Astrocyte (in vitro differentiated cells and primary cell): Measurements from ENCODE around the gene ARID3B.

Source experiments
- CTCF ChIP-seq: IDR thresholded peaks from 2 replicates; pipeline ENCODE4 v1.5.1; 2011; ENCODE audit warnings: low read depth, mild to moderate bottlenecking, inconsistent platforms, low read length, moderate library complexity; ENCODE audit not compliant: insufficient read depth
- EZH2 ChIP-seq: IDR thresholded peaks from 2 replicates; pipeline ENCODE4 v1.6.1; 2012; ENCODE audit warnings: mild to moderate bottlenecking, low read length, inconsistent platforms; ENCODE audit not compliant: insufficient read depth

- TF ChIP-seq CTCF (no peak), EZH2 (no peak)
These were observed 35.0 kb upstream of the ARID3B start for GRCh38 chr15:74505837-74506514.
